Activated CD4-positive, alpha-beta T cell treated with anti-CD3 and anti-CD28 coated beads, Interleukin-2, amount 50 U/mL, for 48 hours (primary cell): Measurements from ENCODE around the gene ROR1.

Source experiments
- DNase-seq, 2 experiments: peaks; one replicate each; pipeline ENCODE4 v3.0.0-alpha.2; 2020

Gene ROR1

DNA sequence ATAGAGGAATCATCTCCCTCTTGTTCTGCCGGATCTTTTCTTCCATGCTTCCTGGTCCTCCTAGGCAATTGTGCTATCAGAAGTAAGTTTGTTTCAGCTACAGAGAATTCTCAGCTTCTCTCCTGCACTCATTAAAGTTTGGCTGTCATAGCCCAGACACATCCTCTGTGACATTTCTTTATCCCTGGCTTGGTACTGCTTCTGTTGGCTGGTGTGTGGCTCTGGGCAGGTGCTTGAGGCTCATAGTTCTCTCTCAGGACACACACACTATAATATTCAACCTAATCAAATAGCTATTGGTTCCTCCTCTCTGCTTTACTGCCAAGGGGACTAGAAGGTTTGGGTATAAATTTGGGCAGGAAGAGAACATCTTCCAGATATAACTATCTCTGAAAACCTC is 172.1 kb downstream of the ROR1 start:
- DNase-seq = no peak

DNA sequence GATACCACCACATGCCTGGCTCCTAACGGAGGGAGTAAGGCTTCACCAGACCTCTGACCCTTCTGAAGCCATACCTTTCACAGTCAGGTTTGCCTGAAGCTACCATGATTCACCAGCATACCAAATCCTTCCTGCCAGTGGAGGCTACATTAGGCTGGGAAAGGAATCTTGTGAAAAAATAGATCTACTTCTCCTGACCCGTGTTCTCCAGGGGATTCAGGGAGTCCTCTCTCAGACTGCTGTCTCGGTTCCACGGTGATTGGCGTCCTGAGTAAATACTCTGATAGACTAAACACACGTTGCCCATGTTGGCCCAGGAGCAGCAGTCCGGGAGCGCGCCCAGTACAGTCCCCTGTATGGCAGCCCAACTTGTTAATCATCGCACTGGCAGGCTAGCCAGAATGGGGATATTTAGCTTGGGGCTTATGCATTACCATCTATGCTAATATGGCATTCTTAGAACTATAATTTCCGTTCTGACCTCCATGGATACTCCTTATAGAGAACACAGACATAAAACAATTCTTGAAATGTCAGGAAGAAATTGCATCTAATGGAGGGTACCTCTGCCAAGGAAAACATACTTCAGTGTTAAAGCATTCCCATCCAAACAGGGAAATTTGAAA is 173.2 kb downstream of the ROR1 start:
- no peak for DNase-seq

DNA sequence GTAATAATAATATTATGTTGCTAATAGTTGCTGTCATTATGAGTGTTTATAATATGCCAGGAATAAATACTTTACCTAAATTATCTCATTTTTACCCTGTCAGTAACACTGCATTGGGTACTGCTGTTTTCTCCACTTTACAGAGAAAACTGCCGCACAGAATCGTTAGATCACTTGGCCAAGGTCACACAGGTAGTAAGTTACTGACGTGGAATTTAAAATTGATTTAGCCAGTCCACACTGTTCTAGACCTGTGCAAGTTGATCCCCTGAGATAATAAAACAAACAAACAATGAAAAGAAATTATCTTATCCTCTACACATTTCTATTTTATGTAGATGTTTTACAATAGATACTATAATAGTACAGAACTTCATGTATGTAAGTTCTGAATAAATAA is 174.1 kb downstream of the ROR1 start:
- DNase-seq = no peak

DNA sequence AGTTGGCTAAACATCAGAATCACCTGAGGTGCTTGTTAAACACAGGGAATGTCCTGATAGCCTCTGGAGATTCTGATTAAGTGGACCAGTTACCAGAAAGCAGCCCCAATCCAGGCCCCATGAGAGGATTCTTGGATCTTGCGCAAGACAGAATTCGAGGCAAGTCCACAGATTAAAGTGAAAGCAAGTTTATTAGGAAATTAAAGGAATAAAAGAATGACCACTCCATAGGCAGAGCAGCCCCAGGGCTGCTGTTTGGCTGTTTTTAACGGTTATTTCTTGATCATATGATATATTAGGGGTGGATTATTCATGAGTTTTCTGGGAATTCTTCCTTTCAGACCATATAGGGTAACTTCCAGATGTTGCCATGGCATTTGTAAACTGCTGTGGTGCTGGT is 176.2 kb downstream of the ROR1 start:
- DNase-seq = no peak

DNA sequence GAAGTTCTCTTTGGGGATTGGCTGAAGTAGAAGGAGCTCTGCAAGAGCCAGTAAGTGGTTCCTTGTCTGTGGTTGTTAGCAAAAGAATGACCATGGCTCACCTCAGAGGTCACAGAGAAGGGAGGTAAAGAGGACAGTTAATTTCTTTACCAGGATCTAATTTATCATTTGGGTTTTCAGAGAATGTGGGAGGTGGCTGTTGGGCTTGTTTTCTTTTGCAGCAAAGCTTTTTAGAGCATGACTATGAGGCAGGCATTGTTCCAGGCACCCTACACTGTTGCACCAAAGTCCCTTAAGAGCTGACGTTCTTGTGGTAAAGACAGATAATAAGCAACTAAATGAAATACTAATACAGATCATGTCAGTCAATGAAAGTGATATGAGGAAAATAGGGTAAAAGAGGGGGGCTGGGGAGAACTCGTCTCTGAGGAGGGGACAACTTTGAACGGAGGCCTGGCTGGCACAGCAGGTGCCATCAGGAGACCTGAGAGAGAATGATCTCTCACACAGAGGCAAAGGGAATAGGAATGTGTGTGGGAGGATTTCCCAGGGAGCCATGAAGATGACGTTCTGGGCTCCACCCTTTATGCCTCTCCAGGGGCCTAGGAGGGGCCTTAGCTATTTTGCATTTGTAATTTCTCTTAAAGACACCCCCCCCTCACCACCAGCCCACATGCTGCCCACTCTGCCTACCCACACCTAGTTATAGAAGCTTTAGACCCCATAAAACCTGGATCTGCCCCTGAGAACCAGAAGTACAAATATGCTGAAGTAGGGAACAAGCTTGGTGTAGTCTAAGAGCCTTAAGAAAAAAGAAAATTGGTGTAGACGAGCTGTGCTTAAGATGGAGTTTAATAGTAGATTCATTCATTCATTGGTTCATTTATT is 177.5 kb downstream of the ROR1 start:
- no peak for DNase-seq

DNA sequence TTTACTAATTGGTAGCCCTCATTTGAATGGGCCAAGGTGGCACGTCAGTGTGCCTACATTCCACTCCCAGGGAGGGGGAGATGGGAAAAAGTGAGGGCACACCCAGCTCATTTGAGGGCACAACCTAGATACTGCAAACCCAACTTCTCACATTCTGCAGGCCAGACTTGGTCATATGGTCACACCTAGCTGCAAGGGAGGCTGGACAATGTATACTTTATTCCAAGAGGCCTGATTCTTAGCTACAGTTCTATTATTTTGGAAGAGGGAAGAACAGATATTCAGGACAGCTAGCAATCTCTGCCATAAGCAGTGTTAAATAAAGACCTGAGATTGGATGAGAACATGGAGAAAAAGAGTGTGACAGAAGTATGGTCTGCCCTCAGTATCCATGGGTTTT is 180.4 kb downstream of the ROR1 start:
- DNase-seq = no peak

DNA sequence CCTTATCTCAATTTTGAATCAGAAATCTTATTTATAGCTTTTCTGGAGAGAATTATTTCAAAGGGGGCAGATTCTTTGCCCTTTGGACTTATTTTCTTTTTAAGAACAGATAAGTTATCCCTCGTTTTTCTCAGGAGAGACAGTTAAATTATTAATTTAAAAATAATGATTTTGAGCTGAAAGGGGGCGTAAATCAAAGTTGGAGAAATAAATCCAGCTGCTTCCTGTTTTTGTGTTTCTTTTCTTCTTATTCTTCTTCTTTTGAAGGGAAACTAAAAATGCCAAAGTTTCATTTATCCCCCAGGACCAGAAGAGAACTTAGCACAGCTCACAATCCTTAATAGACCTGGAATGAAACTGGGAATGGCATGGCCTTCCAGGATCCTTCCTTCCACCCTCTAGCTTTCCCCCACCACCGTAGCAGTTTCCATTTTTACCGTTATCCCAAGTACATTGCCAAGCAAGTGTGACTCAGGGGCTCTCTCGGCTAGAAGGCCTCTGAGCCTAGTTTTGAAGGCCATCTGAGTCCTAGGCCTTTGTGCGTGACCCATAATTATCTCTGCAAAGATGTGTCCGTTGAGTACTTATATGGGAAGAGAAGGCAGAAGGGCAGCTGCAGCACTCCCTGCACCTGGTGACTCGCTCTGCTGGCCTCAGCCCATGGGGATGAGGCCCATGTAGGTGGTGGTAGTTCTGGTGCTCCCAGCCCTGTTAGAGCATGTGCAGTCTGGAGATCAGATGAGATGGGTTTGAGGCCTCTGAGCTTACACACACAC is 181.7 kb downstream of the ROR1 start:
- no peak for DNase-seq

DNA sequence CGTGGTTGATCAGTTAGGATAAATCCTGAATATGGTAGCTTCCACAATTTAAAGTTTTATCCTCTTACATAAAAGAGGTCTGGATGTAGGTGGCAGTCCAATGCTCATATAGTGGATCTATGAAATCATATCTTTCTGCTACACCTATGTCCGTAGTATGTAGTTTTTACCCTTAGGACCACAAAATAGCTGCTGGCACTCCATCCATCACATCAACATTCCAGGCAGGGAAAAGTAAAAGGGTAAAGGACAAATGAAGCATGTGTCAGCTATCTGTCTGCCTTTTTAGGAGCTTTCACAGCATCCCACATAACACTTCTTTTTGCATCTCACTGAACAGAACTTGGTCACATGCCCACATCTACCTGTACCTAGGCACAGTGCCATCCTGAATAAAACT is 184.7 kb downstream of the ROR1 start:
- DNase-seq = no peak

DNA sequence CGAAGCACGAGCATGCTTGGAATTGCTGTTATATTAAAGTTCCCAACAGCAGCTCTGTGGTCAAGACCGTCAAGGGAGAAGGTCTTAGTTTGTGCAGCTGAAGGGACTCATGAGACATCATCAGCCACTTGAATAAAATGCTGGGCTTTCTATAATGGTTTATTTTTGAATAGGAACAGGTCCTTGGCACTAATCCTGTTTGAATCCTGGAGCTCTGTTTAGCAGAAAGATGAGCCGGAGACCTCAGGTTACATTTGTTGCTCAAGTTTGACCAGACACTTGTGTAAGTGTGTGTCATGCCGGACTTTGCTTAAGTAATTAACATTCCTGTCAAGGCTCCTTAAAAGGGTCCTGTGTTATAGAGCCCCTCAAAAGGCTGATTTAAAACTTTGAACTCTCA is 186.5 kb downstream of the ROR1 start:
- no peak for DNase-seq

DNA sequence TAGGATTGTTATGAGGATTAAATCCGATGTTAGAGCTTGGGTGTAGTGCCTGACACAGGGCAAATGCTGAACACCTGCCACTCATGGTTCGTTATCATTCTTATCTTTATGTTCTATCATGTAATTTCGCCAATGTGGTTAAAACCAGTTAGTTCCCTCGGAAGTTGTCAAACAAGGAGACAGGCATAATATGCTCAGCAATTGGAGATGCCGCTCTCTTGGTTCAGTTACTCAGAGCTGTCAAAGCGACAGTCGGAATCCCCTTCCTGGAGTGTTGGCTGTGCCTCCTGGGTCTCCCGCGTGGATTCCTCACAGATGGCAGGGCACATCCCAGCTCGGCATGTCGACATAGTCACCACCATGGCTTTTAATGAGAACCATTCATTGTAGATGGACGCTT is 192.2 kb downstream of the ROR1 start:
- no peak for DNase-seq

DNA sequence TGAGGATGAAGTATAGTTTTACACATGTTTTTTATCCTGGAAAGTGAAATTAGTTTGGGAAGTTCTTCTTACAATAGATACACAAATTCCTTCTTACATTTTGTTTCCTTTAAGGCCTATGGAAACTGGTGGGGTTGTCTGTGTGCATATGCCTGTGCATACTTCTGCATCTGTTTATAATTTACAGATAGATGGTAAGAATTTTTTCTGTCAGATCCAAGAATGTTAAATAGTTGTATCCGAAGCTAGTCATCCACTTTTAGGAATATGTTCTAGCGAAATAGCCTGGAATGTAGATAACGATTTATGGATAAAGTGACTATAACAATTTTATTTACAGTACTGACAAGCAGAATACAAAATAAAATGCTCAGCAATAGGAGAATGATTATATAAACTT is 194.1 kb downstream of the ROR1 start:
- no peak for DNase-seq

DNA sequence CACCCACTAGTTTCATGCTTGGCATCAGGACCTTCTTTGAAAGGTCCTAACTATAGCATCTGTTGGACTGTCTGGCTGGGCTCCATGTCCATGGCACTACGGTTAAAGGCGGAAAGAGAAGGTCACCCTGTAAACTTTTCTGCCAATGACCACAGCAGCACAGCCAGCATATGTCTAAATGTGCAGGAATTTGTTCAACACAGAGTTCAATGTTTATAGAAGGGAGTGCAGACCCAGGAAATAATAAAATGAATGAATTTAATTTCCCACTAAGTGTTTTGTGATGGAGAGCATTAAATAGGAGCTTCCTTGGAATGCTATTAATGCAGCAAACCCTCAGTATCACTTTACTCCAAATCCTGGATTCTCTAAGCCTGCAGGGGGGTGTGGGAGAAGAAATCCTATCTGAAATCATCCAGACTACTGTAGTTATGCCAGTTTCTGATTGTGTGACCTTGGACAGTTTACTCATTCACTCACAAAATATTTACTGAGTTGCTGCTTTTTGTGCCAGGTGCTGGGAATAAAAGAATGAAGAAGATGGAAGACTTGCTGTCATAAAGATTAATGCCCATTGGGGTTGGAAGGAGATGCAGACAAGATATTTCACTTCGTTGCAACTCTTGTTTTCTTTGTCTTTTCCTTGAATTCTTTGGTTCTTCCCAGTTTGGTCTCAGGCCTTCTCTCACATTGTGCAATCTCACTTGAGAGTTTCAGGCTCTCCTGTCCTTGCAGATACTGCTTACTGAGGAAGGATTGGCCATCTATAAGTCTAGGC is 195.0 kb downstream of the ROR1 start:
- DNase-seq = no peak

DNA sequence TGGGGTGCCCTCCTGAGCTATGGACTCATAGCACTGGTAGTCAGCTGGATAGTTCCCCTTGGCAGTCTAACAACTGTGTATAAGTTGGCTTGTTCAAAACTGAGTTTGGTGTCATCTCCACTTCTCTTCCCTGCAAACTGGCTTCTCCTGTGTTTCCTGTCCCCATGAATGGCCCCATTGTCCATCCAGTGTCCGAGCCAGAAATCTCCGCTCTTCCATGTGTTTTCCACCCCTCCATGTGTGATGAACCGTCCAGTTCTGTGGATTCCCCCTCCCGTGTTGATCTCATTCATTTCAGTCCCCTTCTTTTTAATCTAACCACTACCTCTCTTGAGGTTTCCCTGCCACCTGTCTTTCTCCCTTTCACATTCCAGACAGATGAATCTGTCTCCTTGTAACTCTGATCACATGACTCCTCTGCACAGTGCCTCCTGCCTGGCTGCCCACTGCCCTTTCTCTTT is 195.7 kb downstream of the ROR1 start:
- no peak for DNase-seq

DNA sequence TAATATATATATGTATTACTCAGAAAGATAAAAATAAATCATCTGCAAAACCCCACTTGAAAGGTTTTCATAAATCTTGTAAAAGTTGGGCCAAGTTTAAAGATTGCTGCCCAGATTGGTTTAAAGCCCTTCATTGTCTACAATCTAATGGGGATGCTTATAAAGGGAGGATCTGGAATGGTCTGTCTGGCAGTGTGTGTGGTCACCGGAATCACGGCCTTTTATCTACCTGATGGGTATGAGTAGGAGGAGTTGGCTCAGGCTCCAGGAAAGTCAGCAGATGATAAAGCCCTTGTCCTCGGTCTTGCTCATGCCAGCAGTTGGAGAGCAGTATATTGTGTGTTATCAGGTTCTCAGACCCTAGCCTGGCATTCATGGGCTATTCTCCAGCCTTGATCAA is 197.7 kb downstream of the ROR1 start:
- no peak for DNase-seq

DNA sequence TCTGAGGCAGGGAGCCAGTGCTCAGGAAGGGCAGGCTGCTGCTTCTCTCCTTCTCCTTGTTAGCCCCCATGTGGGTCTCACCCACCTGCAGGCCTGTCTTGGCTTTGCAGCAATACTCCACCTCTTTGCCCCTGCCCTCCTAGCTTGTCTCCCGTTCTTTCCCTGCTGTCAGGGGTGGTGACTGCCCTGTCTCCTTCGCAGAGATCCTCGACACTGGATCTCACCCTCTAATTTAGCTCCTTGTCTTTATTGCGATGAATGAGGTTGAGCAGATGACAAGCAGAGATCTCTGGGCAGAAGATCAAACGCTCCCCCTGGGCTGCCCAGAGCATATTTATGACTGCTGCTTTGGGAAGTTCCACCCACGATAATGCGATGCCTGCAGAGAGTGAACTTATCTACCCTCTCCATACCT is 199.2 kb downstream of the ROR1 start:
- DNase-seq = no peak

DNA sequence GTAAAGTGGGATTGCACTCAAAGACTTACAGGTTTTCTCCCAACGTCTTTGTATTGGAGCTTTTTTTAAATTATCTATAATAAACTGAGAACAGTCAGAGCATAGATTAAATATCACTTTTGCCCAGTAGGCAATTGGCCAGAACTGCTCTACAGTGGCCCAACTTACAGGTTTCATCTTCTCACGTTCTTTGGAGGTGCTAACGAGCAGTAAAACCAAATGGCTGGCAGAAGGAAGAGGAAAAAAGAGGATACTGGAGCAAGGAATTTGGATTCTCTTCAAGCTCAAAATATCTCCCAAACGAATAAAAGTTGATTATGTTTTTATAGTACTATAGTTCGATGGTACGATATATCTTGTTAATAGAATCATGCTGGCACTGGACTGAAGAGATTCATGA is 201.1 kb downstream of the ROR1 start:
- DNase-seq = no peak

DNA sequence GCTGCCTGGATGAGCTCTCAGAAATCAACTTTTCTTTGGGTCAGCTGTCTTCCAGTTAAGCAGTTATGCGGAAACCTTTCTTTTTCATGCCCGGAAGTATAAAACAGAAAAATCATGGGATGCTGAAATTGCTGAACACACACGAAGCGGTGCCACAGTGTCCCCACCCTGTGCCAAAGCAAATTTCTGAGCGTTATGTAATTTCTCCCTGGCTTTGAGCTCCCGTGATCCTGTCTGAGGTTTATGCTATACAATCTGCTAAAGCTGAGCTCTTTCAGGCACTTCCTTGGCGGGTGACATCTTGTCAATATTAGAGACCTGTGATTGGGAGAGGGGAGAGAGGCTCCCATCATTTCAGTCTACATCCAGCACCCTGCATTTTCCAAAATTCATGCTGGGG is 201.7 kb downstream of the ROR1 start:
- no peak for DNase-seq

DNA sequence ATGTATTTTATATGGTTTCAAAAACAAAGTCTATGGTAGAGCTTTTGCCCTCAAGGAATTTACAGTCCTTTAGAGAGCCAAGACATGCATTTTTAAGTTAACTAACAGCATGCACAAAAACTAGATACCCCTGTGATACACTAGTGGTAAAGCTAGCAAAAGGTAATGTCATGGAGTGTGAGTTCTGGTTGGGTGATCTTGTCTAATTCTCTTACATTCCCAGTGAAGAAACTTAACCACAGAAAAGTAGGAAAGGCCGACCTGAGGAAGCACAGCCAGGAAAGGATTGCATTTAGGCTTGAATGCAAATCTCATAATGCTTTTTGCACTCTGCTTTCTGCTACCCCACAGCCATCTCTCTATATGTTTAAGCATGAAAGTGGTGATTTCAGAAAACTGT is 202.2 kb downstream of the ROR1 start:
- DNase-seq = no peak

DNA sequence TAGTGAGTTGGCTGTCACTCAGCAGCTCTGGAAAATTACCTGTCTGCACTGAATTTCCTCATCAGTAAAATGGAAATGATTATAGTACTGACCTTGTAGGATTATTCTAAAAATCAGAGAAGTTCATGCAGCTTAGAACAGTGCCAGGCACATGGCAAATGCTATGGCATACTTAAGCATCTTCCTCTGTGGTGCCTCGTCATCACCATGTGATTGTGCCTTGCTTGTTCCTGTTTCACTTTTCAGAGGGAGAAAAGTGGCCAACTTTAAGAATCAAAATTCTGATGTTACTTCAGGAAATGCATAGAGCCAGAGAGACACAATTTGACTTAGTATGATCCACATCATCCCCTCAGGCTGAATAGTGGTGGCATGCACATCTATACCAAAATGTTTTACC is 203.6 kb downstream of the ROR1 start:
- no peak for DNase-seq

DNA sequence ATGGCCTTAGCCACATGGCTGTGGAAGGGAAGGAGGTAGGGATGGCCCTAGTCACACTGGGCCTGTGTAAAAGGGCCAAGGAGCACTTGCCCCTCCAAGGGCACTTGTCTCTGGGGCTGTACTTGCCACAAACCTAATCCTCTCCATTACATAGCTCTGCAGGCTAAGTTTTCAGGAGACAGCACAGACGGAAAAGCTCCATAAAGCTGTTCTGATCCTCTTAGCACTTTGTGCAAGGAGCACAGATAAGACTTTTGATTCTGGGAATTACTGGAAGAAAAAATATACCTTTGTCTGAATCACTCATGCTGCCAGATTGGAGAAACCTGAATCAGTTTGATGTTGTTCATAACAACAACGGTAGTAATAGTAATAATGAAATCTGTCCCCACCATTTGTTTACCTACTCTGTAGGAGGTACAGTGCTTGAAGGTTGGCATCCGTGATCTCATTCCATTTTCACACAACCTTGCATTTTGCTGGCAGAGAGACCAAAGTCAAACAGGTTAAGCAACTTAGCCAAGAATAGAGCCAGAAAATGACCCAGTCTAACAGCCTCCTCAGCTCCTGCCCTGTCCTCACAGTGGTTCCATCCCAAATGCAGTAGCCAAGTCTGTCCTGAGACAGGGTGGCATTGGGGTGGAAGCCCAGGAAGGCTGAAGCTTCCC is 207.1 kb downstream of the ROR1 start:
- DNase-seq = no peak

DNA sequence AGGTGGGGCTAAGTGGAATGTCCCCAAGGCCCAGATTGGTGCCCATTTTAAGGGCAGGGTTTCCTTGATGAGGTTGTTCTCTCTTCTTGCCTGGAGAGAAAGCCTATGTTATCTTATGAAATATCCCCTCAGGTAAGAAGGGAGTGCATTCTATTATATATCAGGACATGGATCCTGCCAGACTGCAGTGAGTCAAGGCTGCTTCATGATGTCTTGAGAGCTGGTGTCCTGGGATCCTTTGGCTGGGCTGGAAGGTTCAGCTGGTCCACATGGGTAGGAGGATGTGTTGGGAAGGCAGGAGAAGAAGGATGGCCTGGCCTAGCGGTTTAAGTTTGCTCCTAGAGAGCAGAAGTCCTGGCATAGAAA is 207.6 kb downstream of the ROR1 start:
- no peak for DNase-seq

DNA sequence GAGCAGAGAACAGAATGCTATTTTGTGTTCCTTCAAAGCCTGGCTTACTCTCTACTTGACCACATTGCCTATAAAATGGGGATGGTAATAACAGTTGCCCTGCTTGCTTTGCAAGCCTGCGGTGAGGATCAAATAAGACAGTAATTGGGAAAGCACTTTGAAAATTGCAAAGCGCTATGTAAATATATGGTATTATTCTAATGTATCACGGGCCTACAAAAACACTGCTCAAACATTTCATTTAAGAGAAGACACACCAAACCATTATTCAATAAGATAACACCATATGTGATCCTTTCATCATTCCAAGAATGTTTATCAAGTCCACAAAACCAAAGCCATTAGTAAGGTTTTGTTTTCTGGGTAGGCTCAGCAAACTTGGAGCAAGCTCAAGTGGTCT is 208.4 kb downstream of the ROR1 start:
- no peak for DNase-seq
